ENCODE measurements around the gene TRHDE. TPM values are rescaled to one million over a fixed set of nuclear protein-coding genes. Genes with fewer than 3 reads are reported as not detected.

TRHDE gene
- total and polyA plus RNA-seq, 2 donors (not counting 3 experiments of a cell fraction or from before 2014, with no cell fraction given) = not detected

- Histone ChIP-seq H3K27ac (ENCODE audit: insufficient read depth, low read depth, low read length) (no peak overlapping the region), H3K4me3 (replicated peaks in 1 of 3; ENCODE audit: insufficient read depth in 1 of 3, low read depth in 1 of 3, low read length in 3 of 3) (no peak overlapping the region), H3K79me2 (ENCODE audit: control insufficient read depth, insufficient read depth, low read length) (no peaks in the 10 kb centered on the region), H3K4me2 (ENCODE audit: insufficient read depth, low read length) (no peak overlapping the region), H4K20me1 (replicated peaks; ENCODE audit: control insufficient read depth, extremely low read depth, insufficient read depth, low read length) (no peaks in the 10 kb centered on the region), H3K9ac (replicated peaks; ENCODE audit: extremely low read depth, insufficient read depth, low read length) (no peak overlapping the region), H2AFZ (ENCODE audit: low read depth, low read length) (no peak overlapping the region), H3K4me1 (ENCODE audit: control insufficient read depth, extremely low read depth, insufficient read depth, low read length) (no peaks in the 10 kb centered on the region), H3K27me3 (ENCODE audit: control insufficient read depth in 2 of 2, insufficient read depth in 2 of 2, low read length in 2 of 2) (no peaks in the 10 kb centered on the region), H3K9me1 (replicated peaks; ENCODE audit: control insufficient read depth, extremely low read depth, insufficient read depth, low read length) (no peaks in the 10 kb centered on the region), H3K36me3 (ENCODE audit: control insufficient read depth in 2 of 2, extremely low read depth in 1 of 2, insufficient read depth in 2 of 2, low read length in 2 of 2) (no peaks in the 10 kb centered on the region), H3K9me3 (replicated peaks; ENCODE audit: control insufficient read depth, insufficient read depth, low read length) (no peaks in the 10 kb centered on the region)
- TF ChIP-seq POLR2AphosphoS5 (IDR thresholded peaks at IDR 0.05; ENCODE audit: insufficient read depth, low read depth, low read length) (no peak), EZH2 (IDR thresholded peaks at IDR 0.05; ENCODE audit: borderline replicate concordance, low read depth, low read length, severe bottlenecking) (no peak), MAX (IDR thresholded peaks at IDR 0.05; ENCODE audit: insufficient read depth, insufficient read length) (no peak), FOS (IDR thresholded peaks at IDR 0.05; ENCODE audit: borderline replicate concordance, insufficient read depth, low read length) (no peak)
- FAIRE-seq (no peak), DNase-seq (ENCODE audit: low read depth, low spot score) (no peak)
- intact Hi-C loops (cut with micrococcal nuclease) = no loop called here
- POLR2A ChIA-PET = no interaction called here
- no TSS peak for BruUV-seq (replicated peaks)
- CTCF ChIA-PET = no interaction called here
- dilution Hi-C loops (cut with MboI; ENCODE audit: extremely low pct_ligation_motif_present, low sequenced_read_pairs) = no loop called here
Measured at GRCh38 chr12:72491426-72491825, 219.3 kb downstream of the TRHDE start.

GRCh38 chr12:72493407-72493806, 221.2 kb downstream of the TRHDE start:
- BruUV-seq (replicated peaks) = no TSS peak
- Histone ChIP-seq H3K27me3 (ENCODE audit: control insufficient read depth in 2 of 2, insufficient read depth in 2 of 2, low read length in 2 of 2) (no peaks in the 10 kb centered on the region), H2AFZ (ENCODE audit: low read depth, low read length) (no peak overlapping the region), H3K79me2 (ENCODE audit: control insufficient read depth, insufficient read depth, low read length) (no peaks in the 10 kb centered on the region), H3K9me3 (replicated peaks; ENCODE audit: control insufficient read depth, insufficient read depth, low read length) (no peaks in the 10 kb centered on the region), H3K27ac (ENCODE audit: insufficient read depth, low read depth, low read length) (no peak overlapping the region), H3K4me3 (replicated peaks in 1 of 3; ENCODE audit: insufficient read depth in 1 of 3, low read depth in 1 of 3, low read length in 3 of 3) (no peak overlapping the region), H3K9ac (replicated peaks; ENCODE audit: extremely low read depth, insufficient read depth, low read length) (no peak overlapping the region), H3K9me1 (replicated peaks; ENCODE audit: control insufficient read depth, extremely low read depth, insufficient read depth, low read length) (no peaks in the 10 kb centered on the region), H4K20me1 (replicated peaks; ENCODE audit: control insufficient read depth, extremely low read depth, insufficient read depth, low read length) (no peaks in the 10 kb centered on the region), H3K4me1 (ENCODE audit: control insufficient read depth, extremely low read depth, insufficient read depth, low read length) (no peaks in the 10 kb centered on the region), H3K4me2 (ENCODE audit: insufficient read depth, low read length) (no peak overlapping the region), H3K36me3 (ENCODE audit: control insufficient read depth in 2 of 2, extremely low read depth in 1 of 2, insufficient read depth in 2 of 2, low read length in 2 of 2) (no peaks in the 10 kb centered on the region)
- dilution Hi-C loops (cut with MboI; ENCODE audit: extremely low pct_ligation_motif_present, low sequenced_read_pairs) = no loop called here
- CTCF ChIA-PET = no interaction called here
- FAIRE-seq (no peak), DNase-seq (ENCODE audit: low read depth, low spot score) (no peak)
- POLR2A ChIA-PET = no interaction called here
- intact Hi-C loops (cut with micrococcal nuclease) = no loop called here
- TF ChIP-seq MAX (IDR thresholded peaks at IDR 0.05; ENCODE audit: insufficient read depth, insufficient read length) = no peak
- TF ChIP-seq POLR2A (IDR thresholded peaks at IDR 0.05; ENCODE audit: low read depth, low read length) = no peak
- no peak for TF ChIP-seq FOS (IDR thresholded peaks at IDR 0.05; ENCODE audit: borderline replicate concordance, insufficient read depth, low read length)
- TF ChIP-seq EZH2 (IDR thresholded peaks at IDR 0.05; ENCODE audit: borderline replicate concordance, low read depth, low read length, severe bottlenecking) = no peak
- no peak for TF ChIP-seq GATA2 (IDR thresholded peaks at IDR 0.05; ENCODE audit: insufficient read depth, insufficient read length, low read depth, low read length)
- TF ChIP-seq CTCF (IDR thresholded peaks at IDR 0.05; ENCODE audit: extremely low read depth in 1 of 2, insufficient read depth in 1 of 2, low read depth in 1 of 2, low read length in 2 of 2) = no peak
- TF ChIP-seq JUN (IDR thresholded peaks at IDR 0.05; ENCODE audit: borderline replicate concordance, insufficient read depth, insufficient read length, low read depth) = no peak
- no peak for TF ChIP-seq MYC (IDR thresholded peaks at IDR 0.05; ENCODE audit: low read depth, low read length)
- TF ChIP-seq POLR2AphosphoS5 (IDR thresholded peaks at IDR 0.05; ENCODE audit: insufficient read depth, low read depth, low read length) = no peak
